Measurements from ENCODE around the gene BATF. TPM values are rescaled to one million over a fixed set of nuclear protein-coding genes. Genes with fewer than 3 reads are reported as not detected.

BATF gene
- total RNA-seq, 2 experiments from 2014 or later = 171 to 182 TPM

Other genes starting within 250 kb of the BATF start
- gene FOS, start 243.6 kb upstream of the BATF start, total RNA-seq = 10 to 100 TPM; 21.1 to 26.7 TPM
- gene JDP2, start 94.4 kb upstream of the BATF start, total RNA-seq = 1 to 10 TPM; 1.7 to 1.8 TPM
- gene FLVCR2, start 56.2 kb downstream of the BATF start, total RNA-seq = 1 to 10 TPM; 2.8 to 7.6 TPM
- gene ERG28, start 138.4 kb downstream of the BATF start, total RNA-seq = 10 to 100 TPM; 25.9 to 26.8 TPM
- 10 to 100 TPM; 23.6 to 28.4 TPM for gene TTLL5, start 138.8 kb downstream of the BATF start, total RNA-seq

Data from activated CD4-positive, alpha-beta memory T cell treated with anti-CD3 and anti-CD28 coated beads for 36 hours (primary cell).